Suprapubic skin (tissue), 3 donors: ENCODE data around the gene TBC1D8.

ENCODE experiments used
- POLR2A ChIP-seq, 2 donors: fragments of 450-650 bp; IDR thresholded peaks; one replicate each; pipeline ENCODE4 v1.6.1; 2017; ENCODE audit warnings: antibody characterized with exemption in 2 of 2, mild to moderate bottlenecking in 2 of 2, moderate library complexity in 2 of 2
- TF ChIP-seq, protein P1 (sequence below), 2 donors: fragments of 200-600 bp in 1 of 2; fragments of 450-650 bp in 1 of 2; sonication (generic) in 1 of 2; IDR thresholded peaks; one replicate each; pipeline ENCODE4 v1.5.1; 2016 to 2019; ENCODE audit warnings: antibody characterized with exemption in 2 of 2, mild to moderate bottlenecking in 1 of 2, moderate library complexity in 1 of 2

DNA sequence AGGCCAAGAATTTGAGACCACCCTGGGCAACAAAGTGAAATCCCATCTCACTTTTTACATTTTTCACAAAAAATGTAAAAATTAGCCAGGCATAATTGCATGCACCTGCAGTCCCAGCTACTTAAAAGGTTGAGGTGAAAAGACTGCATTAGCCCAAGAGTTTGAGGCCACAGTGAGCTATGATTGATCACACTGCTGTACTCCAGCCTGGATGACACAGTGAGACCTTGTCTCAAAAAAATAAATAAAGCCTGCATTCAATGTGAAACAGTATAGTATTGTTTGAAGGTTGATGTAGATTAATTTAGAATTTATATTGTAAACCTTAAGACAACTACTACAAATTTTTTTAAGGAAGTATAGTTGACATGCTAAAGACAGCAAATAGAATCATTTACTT, 53.5 kb downstream of the TBC1D8 start:
- no peak for TF ChIP-seq POLR2A (IDR thresholded peaks at IDR 0.05)
- TF ChIP-seq, protein P1, sequence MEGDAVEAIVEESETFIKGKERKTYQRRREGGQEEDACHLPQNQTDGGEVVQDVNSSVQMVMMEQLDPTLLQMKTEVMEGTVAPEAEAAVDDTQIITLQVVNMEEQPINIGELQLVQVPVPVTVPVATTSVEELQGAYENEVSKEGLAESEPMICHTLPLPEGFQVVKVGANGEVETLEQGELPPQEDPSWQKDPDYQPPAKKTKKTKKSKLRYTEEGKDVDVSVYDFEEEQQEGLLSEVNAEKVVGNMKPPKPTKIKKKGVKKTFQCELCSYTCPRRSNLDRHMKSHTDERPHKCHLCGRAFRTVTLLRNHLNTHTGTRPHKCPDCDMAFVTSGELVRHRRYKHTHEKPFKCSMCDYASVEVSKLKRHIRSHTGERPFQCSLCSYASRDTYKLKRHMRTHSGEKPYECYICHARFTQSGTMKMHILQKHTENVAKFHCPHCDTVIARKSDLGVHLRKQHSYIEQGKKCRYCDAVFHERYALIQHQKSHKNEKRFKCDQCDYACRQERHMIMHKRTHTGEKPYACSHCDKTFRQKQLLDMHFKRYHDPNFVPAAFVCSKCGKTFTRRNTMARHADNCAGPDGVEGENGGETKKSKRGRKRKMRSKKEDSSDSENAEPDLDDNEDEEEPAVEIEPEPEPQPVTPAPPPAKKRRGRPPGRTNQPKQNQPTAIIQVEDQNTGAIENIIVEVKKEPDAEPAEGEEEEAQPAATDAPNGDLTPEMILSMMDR (IDR thresholded peaks at IDR 0.05) = no peak
